Measurements from ENCODE around the gene TTC22. TPM values are rescaled to one million over a fixed set of nuclear protein-coding genes. Genes with fewer than 3 reads are reported as not detected.
A peak's percentile ranks its signal among the peaks of the same experiment; 100 is the strongest.
"Not testable (repeated sequence)": the region's sequence is repeated elsewhere in the genome, so short reads cannot be mapped to it uniquely, and the experiment has no call there.

The TTC22 gene
- total RNA-seq, 1 donor from 2014 or later, result not detected

DNA sequence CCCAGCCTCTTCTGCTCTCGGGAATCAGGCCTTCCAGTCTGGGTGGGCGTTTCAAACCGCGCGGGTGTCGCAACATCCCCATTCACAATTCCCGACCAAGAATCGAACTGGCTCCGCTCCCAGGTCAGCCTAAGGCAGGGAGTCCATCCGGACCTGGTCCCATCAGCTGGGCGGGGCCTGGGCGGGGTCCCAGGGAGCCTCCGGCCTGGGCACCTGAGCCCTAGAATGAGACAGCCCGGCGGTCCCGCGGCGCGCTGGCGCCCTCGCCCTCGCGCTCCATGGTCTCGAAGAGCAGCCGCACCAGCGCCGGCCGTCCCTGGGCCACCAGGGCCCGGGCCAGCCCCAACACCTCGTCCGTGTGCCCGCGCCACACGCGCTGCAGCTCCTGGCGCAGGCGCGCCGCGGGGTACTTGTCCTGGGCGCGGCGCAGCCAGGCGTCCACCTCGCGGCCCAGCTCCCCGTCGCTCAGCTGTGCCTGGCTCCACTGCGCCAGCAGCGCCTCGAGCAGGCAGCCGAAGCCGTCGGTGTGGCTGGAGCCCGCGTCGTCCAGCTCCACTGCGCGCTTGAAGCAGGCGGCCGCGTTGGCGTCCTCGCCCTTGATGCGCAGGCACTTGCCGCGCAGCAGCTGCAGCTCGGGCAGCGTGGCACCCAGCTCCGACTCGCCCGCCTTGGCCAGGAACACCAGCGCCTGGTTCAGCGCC lies 19.9 kb downstream of the TTC22 start:
- Mint-ChIP-seq H3K27me3 (ENCODE audit: insufficient read depth, low read depth) (peaks cover 11% of the 10 kb centered on the region), H3K36me3 (no peaks in the 10 kb centered on the region), H3K4me1 (no peaks in the 10 kb centered on the region), H3K4me3 (no peak overlapping the region), H3K9me3 (no peaks in the 10 kb centered on the region), H3K27ac (no peak overlapping the region)
- Histone ChIP-seq H3K9ac (no peak overlapping the region), H3K4me3 (no peak overlapping the region), H3K79me2 (ENCODE audit: low read depth) (no peaks in the 10 kb centered on the region), H3K9me3 (ENCODE audit: low read depth) (no peaks in the 10 kb centered on the region), H3K27ac (no peak overlapping the region), H3F3A (ENCODE audit: low read depth) (no peaks in the 10 kb centered on the region), H2AFZ (replicated peaks) (no peak overlapping the region), H4K20me1 (ENCODE audit: low read depth) (no peaks in the 10 kb centered on the region), H3K4me2 (no peak overlapping the region), H3K36me3 (no peaks in the 10 kb centered on the region), H3K27me3 (peaks cover 34% of the 10 kb centered on the region), H3K4me1 (no peaks in the 10 kb centered on the region)
- peak; percentile 48 for DNase-seq (ENCODE audit: low spot score)
- TF ChIP-seq, protein P1, sequence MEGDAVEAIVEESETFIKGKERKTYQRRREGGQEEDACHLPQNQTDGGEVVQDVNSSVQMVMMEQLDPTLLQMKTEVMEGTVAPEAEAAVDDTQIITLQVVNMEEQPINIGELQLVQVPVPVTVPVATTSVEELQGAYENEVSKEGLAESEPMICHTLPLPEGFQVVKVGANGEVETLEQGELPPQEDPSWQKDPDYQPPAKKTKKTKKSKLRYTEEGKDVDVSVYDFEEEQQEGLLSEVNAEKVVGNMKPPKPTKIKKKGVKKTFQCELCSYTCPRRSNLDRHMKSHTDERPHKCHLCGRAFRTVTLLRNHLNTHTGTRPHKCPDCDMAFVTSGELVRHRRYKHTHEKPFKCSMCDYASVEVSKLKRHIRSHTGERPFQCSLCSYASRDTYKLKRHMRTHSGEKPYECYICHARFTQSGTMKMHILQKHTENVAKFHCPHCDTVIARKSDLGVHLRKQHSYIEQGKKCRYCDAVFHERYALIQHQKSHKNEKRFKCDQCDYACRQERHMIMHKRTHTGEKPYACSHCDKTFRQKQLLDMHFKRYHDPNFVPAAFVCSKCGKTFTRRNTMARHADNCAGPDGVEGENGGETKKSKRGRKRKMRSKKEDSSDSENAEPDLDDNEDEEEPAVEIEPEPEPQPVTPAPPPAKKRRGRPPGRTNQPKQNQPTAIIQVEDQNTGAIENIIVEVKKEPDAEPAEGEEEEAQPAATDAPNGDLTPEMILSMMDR (IDR thresholded peaks at IDR 0.05), result no peak
- TF ChIP-seq EZH2phosphoT487 (IDR thresholded peaks at IDR 0.05), result no peak
- no peak for TF ChIP-seq EZH2 (IDR thresholded peaks at IDR 0.05)

DNA sequence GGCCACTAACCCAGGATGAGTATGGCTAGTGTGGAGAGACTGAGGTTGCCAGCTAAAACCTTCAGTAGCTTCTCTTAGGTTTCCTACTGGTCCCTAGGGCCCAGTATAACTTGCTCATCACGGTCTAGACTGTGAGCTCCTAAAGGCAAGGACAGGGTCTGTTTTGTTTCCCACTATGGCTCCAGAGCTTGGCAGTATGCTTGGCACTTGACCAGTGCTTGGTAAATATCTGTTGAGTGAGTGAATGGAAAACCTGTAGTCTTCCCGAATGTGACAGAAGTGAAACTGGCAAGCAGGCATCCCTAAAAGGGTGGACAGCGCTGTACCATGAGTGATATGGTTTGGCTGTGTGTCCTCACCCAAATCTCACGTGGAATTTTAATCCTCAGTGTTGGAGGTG lies 23.7 kb downstream of the TTC22 start:
- H3K36me3 Mint-ChIP-seq, result no peaks in the 10 kb centered on the region
- no peak for DNase-seq (ENCODE audit: low spot score)
- no peak overlapping the region for H3K27ac ChIP-seq
- H3K36me3 ChIP-seq, result no peaks in the 10 kb centered on the region
- no peak overlapping the region for H3K4me2 ChIP-seq
- no peak overlapping the region for H3K4me3 ChIP-seq
- no peak overlapping the region for H3K9ac ChIP-seq
- peaks cover 16% of the 10 kb centered on the region for H3K27me3 Mint-ChIP-seq (ENCODE audit: insufficient read depth, low read depth)
- H3K4me1 ChIP-seq, result peaks cover 4% of the 10 kb centered on the region
- no peaks in the 10 kb centered on the region for H3K79me2 ChIP-seq (ENCODE audit: low read depth)
- no peak for TF ChIP-seq EZH2 (IDR thresholded peaks at IDR 0.05)
- TF ChIP-seq EZH2phosphoT487 (IDR thresholded peaks at IDR 0.05), result no peak
- TF ChIP-seq, protein P1 (IDR thresholded peaks at IDR 0.05), result no peak
- H3K27me3 ChIP-seq, result peaks cover 24% of the 10 kb centered on the region
- H4K20me1 ChIP-seq (ENCODE audit: low read depth), result no peaks in the 10 kb centered on the region
- no peaks in the 10 kb centered on the region for H3K9me3 ChIP-seq (ENCODE audit: low read depth)
- peaks cover 5% of the 10 kb centered on the region for H3K4me1 Mint-ChIP-seq
- no peaks in the 10 kb centered on the region for H3F3A ChIP-seq (ENCODE audit: low read depth)
- H3K9me3 Mint-ChIP-seq, result peaks cover 3% of the 10 kb centered on the region
- H3K4me3 Mint-ChIP-seq, result no peak overlapping the region
- H3K27ac Mint-ChIP-seq, result no peak overlapping the region
- H2AFZ ChIP-seq (replicated peaks), result no peak overlapping the region

DNA sequence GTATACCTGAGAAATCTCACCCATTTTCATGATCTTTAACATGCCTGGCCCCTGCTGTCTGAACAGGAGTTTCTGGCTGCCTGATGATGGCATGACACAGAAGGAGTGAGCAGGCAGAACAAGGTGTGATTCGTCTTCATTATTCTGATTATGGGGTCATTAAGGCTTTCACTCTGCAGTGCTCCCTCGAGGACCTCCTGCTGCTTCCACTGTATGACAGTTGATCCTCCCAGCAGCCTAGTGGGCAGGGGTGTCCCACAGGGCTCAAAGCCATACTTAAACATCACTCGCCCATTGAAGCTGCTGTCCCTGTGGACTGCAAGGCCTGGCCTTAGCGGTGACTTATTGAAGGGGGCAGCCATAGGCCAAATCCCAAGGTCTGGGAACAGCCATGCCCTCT lies 24.1 kb downstream of the TTC22 start:
- H3K27me3 Mint-ChIP-seq (ENCODE audit: insufficient read depth, low read depth), result peaks cover 15% of the 10 kb centered on the region
- Histone ChIP-seq H3K27ac (no peak overlapping the region), H3K79me2 (ENCODE audit: low read depth) (no peaks in the 10 kb centered on the region), H4K20me1 (ENCODE audit: low read depth) (no peaks in the 10 kb centered on the region), H3K4me1 (peaks cover 4% of the 10 kb centered on the region), H2AFZ (replicated peaks) (no peak overlapping the region), H3K27me3 (peaks cover 20% of the 10 kb centered on the region), H3K4me3 (no peak overlapping the region), H3K4me2 (no peak overlapping the region), H3K9ac (no peak overlapping the region), H3F3A (ENCODE audit: low read depth) (no peaks in the 10 kb centered on the region), H3K36me3 (no peaks in the 10 kb centered on the region), H3K9me3 (ENCODE audit: low read depth) (no peaks in the 10 kb centered on the region)
- DNase-seq (ENCODE audit: low spot score), result no peak
- peaks cover 3% of the 10 kb centered on the region for H3K9me3 Mint-ChIP-seq
- TF ChIP-seq, protein P1 (IDR thresholded peaks at IDR 0.05), result no peak
- TF ChIP-seq EZH2 (IDR thresholded peaks at IDR 0.05), result no peak
- no peak for TF ChIP-seq EZH2phosphoT487 (IDR thresholded peaks at IDR 0.05)
- no peak overlapping the region for H3K4me3 Mint-ChIP-seq
- H3K36me3 Mint-ChIP-seq, result no peaks in the 10 kb centered on the region
- no peak overlapping the region for H3K27ac Mint-ChIP-seq
- H3K4me1 Mint-ChIP-seq, result peaks cover 5% of the 10 kb centered on the region

DNA sequence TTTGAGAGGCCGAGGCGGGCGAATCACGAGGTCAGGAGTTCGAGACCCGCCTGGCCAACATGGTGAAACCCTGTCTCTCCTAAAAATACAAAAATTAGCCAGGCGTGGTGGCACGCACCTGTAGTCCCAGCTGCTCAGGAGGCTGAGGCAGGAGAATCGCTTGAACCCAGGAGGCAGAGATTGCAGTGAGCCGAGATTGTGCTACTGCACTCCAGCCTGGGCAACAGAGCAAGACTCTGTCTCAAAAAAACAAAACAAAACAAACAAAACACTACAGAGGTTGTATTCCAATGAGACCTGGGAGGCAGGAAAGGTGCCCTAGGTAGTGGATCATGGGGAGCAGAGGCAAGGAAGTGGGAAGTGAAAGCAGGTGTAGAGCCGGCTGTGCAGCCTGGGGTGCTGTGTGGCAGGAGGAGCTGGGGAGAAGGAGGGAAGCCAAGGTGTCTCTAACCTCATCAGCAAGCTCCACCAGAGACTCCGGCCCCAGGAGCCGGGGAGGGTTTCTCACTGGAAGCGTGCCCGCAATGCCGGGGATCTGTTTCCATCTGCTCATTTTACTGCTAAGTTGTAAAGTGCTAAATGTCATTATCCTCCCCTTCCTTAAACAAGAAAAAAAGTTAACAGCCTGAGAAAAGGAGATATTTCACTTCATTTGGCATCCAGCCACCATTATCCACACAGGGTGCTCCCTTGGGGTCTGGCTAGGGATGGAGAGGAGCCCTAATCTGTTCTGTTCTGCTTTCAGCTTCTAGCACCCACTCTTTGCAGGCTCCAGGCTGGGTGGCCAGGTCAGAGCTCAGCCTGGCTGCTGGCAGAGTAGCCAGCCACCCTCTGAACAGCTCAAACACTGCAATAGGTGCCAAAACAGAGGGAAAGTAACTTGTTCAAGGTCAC lies 25.0 kb downstream of the TTC22 start:
- H3K36me3 Mint-ChIP-seq; H3K4me1 ChIP-seq; H3K9ac ChIP-seq; H3K4me1 Mint-ChIP-seq; DNase-seq (ENCODE audit: low spot score); H3F3A ChIP-seq (ENCODE audit: low read depth); H3K4me2 ChIP-seq; H4K20me1 ChIP-seq (ENCODE audit: low read depth); H3K9me3 Mint-ChIP-seq; H3K79me2 ChIP-seq (ENCODE audit: low read depth); H3K4me3 Mint-ChIP-seq; H3K27ac ChIP-seq; H3K4me3 ChIP-seq; H3K36me3 ChIP-seq; H3K9me3 ChIP-seq (ENCODE audit: low read depth); H3K27ac Mint-ChIP-seq; H2AFZ ChIP-seq (replicated peaks): not testable (repeated sequence)
- peaks cover 11% of the 10 kb centered on the region for H3K27me3 ChIP-seq
- H3K27me3 Mint-ChIP-seq (ENCODE audit: insufficient read depth, low read depth), result peaks cover 11% of the 10 kb centered on the region

Data from neural progenitor cell (in vitro differentiated cells).